ENCODE results near the gene DUSP21. TPM values are rescaled to one million over a fixed set of nuclear protein-coding genes. Genes with fewer than 3 reads are reported as not detected.
"Not testable (repeated sequence)": the region's sequence is repeated elsewhere in the genome, so short reads cannot be mapped to it uniquely, and the experiment has no call there.

DUSP21 gene
- total RNA-seq, 1 experiment from 2014 or later: not detected

DNA sequence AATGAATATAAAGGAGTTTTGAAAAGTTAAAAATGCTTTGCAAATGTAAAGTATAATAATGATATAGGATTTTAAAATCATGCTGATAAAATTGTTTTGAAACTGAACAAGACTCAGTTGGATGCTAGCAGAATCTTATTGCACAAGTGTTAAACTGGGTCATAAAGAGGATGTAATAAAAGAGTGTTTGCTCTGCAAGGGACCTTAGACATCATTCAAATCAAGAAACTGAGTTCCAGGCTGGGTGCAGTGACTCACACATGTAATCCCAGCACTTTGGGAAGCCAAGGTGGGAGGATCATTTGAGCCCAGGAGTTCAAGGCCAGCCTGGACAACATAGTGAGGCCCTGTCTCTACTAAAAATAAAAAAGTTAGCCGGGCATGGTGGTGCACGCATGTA is 27.5 kb upstream of the DUSP21 start:
- intact Hi-C loops (cut with micrococcal nuclease; ENCODE audit: unreplicated experiment): no loop called here
- no TSS peak for BruUV-seq (replicated peaks)
- CTCF ChIA-PET: no interaction called here
- Mint-ChIP-seq H3K4me1 (ENCODE audit: low read depth, unreplicated experiment) (no peaks in the 10 kb centered on the region), H3K4me3 (ENCODE audit: low read depth, unreplicated experiment) (no peak overlapping the region), H3K36me3 (ENCODE audit: insufficient read depth, unreplicated experiment) (no peaks in the 10 kb centered on the region), H3K27me3 (ENCODE audit: unreplicated experiment) (no peaks in the 10 kb centered on the region), H3K9me3 (ENCODE audit: low read depth, unreplicated experiment) (no peaks in the 10 kb centered on the region), H3K27ac (ENCODE audit: unreplicated experiment) (no peak overlapping the region)
- TF ChIP-seq, protein P1, sequence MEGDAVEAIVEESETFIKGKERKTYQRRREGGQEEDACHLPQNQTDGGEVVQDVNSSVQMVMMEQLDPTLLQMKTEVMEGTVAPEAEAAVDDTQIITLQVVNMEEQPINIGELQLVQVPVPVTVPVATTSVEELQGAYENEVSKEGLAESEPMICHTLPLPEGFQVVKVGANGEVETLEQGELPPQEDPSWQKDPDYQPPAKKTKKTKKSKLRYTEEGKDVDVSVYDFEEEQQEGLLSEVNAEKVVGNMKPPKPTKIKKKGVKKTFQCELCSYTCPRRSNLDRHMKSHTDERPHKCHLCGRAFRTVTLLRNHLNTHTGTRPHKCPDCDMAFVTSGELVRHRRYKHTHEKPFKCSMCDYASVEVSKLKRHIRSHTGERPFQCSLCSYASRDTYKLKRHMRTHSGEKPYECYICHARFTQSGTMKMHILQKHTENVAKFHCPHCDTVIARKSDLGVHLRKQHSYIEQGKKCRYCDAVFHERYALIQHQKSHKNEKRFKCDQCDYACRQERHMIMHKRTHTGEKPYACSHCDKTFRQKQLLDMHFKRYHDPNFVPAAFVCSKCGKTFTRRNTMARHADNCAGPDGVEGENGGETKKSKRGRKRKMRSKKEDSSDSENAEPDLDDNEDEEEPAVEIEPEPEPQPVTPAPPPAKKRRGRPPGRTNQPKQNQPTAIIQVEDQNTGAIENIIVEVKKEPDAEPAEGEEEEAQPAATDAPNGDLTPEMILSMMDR (IDR thresholded peaks at IDR 0.05; ENCODE audit: unreplicated experiment): no peak
- DNase-seq: no peak

DNA sequence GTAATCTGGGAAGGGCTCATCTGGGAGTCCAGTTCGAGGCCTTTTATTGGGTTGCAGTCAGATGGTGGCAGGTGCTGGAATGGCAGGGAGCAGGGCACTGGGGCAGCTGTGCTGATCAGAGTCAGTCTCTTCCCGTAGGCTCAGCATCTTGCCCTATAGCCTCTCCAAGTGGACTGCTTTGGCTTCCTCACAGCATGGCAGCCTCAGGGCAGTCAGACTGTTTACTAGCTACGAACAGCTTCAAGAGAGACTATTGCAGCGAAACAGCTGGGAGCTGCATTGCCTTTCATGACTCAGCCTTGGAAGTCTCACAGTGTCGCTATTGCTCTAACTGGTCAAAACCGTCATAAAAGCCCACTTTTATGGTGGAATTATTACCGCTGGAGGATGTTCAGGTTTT is 26.8 kb upstream of the DUSP21 start:
- peaks cover 3% of the 10 kb centered on the region for H3K9me3 Mint-ChIP-seq (ENCODE audit: low read depth, unreplicated experiment)
- BruUV-seq (replicated peaks): no TSS peak
- no peak for DNase-seq
- H3K4me3 Mint-ChIP-seq (ENCODE audit: low read depth, unreplicated experiment): no peak overlapping the region
- TF ChIP-seq, protein P1 (IDR thresholded peaks at IDR 0.05; ENCODE audit: unreplicated experiment): no peak
- no peak overlapping the region for H3K27ac Mint-ChIP-seq (ENCODE audit: unreplicated experiment)
- CTCF ChIA-PET: interaction anchor here (0.6 kb wide), 1 partner anchor 56 kb away, joined by 9 read pairs; the partner anchor contains the start of gene KDM6A
- no peaks in the 10 kb centered on the region for H3K36me3 Mint-ChIP-seq (ENCODE audit: insufficient read depth, unreplicated experiment)
- intact Hi-C loops (cut with micrococcal nuclease; ENCODE audit: unreplicated experiment): no loop called here
- H3K27me3 Mint-ChIP-seq (ENCODE audit: unreplicated experiment): no peaks in the 10 kb centered on the region
- H3K4me1 Mint-ChIP-seq (ENCODE audit: low read depth, unreplicated experiment): no peaks in the 10 kb centered on the region

DNA sequence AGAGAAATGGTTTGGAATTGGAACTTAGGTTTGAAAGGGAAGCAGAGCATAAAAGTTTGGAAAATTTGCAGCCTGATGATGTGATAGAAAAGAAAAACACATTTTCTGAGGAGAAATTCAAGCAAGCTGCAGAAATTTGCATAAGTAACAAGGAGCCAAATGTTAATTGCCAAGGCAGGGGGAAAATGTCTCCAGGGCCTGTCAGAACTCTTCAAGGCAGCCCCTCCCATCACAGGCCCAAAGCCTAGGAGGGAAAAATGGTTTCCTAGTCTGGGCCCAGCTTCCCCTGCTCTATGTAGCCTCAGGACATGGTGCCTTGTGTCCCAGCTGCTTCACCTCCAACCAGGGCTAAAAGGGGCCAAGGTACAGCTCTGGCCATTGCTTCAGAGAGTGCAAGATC is 21.2 kb upstream of the DUSP21 start:
- Mint-ChIP-seq H3K4me3 (ENCODE audit: low read depth, unreplicated experiment) (no peak overlapping the region), H3K36me3 (ENCODE audit: insufficient read depth, unreplicated experiment) (no peaks in the 10 kb centered on the region), H3K27me3 (ENCODE audit: unreplicated experiment) (no peaks in the 10 kb centered on the region), H3K4me1 (ENCODE audit: low read depth, unreplicated experiment) (no peaks in the 10 kb centered on the region), H3K9me3 (ENCODE audit: low read depth, unreplicated experiment) (peaks cover 4% of the 10 kb centered on the region), H3K27ac (ENCODE audit: unreplicated experiment) (no peak overlapping the region)
- TF ChIP-seq, protein P1 (IDR thresholded peaks at IDR 0.05; ENCODE audit: unreplicated experiment): no peak
- DNase-seq: no peak
- intact Hi-C loops (cut with micrococcal nuclease; ENCODE audit: unreplicated experiment): no loop called here
- CTCF ChIA-PET: no interaction called here
- BruUV-seq (replicated peaks): no TSS peak

DNA sequence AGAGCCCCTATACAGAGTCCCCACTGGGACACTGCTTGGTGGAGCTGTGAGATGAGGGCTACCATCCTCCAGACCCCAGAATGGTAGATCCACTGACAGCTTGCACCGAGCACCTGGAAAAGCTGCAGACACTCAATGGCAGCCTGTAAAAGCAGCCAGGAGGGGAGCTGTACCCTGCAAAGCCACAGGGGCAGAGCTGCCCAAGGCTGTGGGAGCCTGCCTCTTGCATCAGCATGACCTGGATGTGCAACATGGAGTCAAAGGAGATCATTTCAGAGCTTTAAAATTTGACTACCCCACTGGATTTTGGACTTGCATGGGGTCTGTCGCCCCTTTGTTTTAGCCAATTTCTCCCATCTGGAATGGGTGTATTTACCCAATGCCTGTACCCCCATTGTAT is 20.6 kb upstream of the DUSP21 start:
- H3K27ac Mint-ChIP-seq (ENCODE audit: unreplicated experiment); BruUV-seq (replicated peaks); CTCF ChIA-PET; H3K27me3 Mint-ChIP-seq (ENCODE audit: unreplicated experiment); intact Hi-C loops (cut with micrococcal nuclease; ENCODE audit: unreplicated experiment); H3K36me3 Mint-ChIP-seq (ENCODE audit: insufficient read depth, unreplicated experiment); H3K4me1 Mint-ChIP-seq (ENCODE audit: low read depth, unreplicated experiment); DNase-seq; H3K4me3 Mint-ChIP-seq (ENCODE audit: low read depth, unreplicated experiment); H3K9me3 Mint-ChIP-seq (ENCODE audit: low read depth, unreplicated experiment): not testable (repeated sequence)

DNA sequence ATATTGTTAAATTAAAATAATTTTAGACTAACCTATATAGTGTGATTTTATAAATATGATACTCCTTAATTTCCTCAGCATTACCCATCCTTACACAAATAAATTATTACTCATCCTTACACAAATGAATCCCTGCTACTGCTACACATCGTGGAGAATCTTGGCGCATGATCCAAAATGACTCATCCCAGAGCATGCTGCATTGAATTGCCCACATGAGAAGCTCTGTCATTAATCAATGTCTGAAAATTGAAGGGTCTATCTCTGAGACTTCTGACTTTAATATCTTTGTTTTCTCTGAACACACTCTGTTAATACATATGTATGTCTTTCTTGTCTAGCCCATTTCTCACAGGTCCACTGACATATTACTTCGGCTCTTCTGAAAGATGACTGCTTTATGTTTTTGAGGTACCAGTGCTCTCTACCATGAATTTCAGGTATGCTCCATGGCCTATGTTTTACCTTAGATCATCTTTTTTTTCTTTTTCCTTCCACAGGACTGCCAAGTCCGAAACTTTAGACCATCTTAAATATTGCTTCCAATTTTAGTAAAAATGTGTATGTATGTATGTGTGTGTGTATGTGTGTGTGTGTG is 15.7 kb upstream of the DUSP21 start:
- CTCF ChIA-PET: no interaction called here
- Mint-ChIP-seq H3K27me3 (ENCODE audit: unreplicated experiment) (no peaks in the 10 kb centered on the region), H3K36me3 (ENCODE audit: insufficient read depth, unreplicated experiment) (no peaks in the 10 kb centered on the region), H3K27ac (ENCODE audit: unreplicated experiment) (no peak overlapping the region), H3K4me3 (ENCODE audit: low read depth, unreplicated experiment) (no peak overlapping the region), H3K9me3 (ENCODE audit: low read depth, unreplicated experiment) (no peaks in the 10 kb centered on the region), H3K4me1 (ENCODE audit: low read depth, unreplicated experiment) (no peaks in the 10 kb centered on the region)
- BruUV-seq (replicated peaks): no TSS peak
- intact Hi-C loops (cut with micrococcal nuclease; ENCODE audit: unreplicated experiment): no loop called here
- TF ChIP-seq, protein P1 (IDR thresholded peaks at IDR 0.05; ENCODE audit: unreplicated experiment): no peak
- DNase-seq: no peak
